Hindlimb muscle (tissue), 1 donor: Measurements from ENCODE around the gene VWA7. TPM values are rescaled to one million over a fixed set of nuclear protein-coding genes. Genes with fewer than 3 reads are reported as not detected.
A peak's percentile ranks its signal among the peaks of the same experiment; 100 is the strongest.

Experiments
- DNase-seq: peaks from one replicate; pipeline ENCODE4 v3.0.0-alpha.2; 2013
- polyA plus RNA-seq: library from polyadenylated mRNA; unstranded; fragments of 120-200 nt; gene quantifications from one replicate; pipeline ENCODE4 v1.2.1, GENCODE V29; 2013; ENCODE audit not compliant: insufficient read length

The VWA7 gene
- polyA plus RNA-seq, 1 donor: 2.5 TPM

DNA sequence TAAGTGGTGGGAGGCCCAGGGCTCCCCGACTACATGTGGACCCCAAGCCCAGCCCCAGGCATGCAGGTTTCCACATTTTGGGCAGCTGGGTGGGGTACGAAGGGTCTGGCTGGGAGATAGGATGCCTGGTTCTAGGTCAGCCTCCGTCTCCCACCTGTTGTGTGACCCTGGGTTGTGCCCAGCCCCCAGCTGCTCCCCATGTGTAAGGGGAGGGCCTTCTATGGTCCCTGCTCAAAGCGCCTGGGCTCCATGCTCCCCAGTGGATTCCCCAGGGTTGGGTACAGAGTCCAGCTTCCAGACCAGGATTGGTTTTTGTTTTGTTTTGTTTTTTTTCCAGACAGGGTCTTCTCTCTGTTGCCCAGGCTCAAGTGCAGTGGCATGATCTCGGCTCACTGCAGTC is 1.1 kb upstream of the VWA7 start:
- DNase-seq: no peak

DNA sequence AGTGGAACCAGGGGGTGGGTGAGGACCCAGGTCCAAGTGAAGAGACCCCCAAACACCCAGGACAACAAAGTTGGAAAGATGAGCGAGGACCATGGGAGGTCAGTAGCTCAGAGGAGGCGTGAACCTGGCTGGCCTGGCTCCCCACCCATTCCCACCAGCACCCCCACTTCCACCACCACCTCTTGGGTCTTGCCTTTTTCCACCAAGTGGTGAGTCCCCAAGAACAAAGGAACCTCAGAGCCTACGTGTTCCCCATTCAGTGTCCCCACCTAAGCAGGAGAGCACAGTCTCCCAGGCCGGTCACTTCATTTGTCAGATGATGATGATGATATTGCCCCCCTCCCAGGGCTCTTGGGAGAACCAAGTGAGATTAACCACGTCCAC is 531 bp upstream of the VWA7 start:
- DNase-seq: no peak

DNA sequence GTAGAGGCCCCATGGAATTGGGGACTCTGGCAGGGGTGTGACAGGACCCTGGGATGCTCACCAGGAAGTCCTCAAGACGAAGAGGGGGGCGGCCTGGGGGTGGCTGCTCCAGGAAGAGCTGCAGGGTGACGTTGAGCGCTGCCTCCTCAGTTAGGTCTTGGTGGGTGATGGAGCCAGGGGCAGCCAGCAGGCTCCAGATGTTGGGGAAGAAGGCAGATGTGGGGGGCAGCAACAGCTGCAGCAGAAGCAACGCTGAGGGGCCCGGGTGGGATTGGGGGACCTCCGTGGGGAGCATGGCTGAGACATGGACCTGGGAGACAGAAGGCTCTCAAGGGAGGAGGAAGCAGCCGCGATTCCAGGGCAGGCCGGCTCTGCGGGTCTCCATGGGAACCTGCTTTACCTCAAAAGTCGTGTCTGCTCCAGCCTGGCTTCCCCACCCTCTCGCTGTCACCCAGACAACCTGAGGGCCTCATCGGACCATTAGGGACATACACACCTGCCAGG is 591 bp downstream of the VWA7 start:
- no peak for DNase-seq

DNA sequence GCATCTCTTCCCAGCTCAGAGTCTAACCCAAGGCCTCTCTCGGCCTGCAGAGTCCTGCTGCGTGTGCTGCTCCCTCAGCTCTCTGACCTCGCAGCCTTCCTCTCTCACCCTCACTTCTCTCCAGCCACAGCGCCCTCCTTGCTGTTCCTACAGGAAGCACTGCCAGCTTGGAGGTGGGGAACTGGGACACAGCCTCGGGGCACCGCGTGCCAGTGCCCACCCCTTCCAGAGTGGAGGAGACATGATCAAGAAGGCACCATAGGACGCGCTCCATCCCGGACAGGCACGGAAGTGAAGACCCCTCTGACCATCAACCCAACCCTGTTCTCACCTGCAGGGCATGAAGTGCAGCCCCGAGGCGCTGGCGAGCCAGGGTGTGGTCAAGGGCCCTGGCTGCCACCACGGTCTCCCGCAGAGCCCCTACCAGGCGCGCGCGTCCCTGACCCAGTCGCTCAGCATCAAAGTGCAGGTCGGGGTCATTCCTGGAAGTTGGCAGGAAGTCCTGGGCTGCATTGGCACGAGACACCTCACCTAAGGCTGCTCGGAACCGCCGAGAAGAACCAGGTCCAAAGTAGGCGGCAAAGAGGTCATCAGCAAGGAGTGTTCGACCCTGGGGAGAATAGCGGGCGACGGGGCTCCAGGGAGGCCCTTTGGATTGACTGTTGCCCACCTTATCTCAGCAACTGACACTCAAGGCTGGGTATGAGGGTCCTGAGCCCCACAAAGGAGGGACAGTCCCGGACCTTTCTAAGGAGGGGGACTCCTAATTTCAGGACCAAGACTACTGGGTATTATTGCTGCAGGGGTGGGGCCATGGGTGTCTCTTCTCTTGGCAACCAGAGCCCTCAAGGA is 1.3 kb downstream of the VWA7 start:
- DNase-seq: no peak

DNA sequence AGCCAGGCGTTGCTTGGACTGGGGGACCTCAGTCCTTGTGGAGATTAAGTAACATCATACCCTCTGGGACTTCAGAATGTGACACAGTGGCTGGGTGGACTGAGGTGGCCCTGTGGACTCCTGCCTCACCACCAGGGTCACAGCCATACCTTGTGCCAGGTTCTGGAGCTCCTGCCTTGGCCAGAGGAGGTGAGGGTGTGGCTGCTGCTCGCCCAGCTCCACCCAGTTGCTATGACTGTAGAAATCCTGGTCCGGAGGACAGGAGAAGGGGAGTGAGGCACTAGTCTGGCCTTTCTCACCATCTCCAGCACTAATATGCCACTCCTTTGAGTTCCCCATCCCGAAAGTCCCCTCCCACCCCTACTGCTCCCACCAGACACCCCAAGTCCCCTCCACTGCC is 1.9 kb downstream of the VWA7 start:
- DNase-seq: no peak

DNA sequence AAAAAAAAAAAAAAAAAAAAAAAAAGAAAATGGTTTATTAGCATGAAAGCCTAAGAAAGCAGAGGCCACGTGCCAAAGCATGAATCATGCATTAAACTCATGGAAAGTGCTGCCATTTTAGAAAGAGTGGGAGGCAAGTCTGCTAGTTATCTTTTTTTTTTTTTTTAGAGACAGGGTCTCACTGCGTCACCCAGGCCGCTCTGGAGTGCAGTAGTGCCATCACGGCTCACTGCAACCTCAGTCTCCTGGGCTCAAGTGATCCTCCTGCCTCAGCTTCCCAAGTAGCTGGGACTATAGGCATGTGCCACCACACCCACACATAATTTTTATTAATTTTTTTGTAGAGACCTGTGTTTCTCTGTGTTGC is 5.2 kb downstream of the VWA7 start:
- DNase-seq: no peak

DNA sequence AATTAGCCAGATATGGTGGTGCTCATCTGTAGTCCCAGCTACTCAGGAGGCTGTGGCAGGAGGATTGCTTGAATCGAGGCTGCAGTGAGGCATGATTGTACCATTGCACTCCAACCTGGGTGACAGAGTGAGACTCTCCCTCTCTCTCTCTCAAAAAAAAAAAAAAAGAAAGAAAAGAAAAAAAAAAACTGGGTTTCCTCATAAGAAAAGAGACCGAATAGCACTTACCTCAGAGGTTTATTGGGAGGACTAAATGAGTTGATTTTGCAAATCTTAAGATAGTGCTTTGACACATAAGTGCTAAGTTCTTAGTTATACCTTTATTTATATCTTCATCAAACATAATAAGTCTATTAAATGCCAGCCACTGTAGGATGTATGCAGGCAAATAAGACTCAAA is 6.3 kb downstream of the VWA7 start:
- DNase-seq: no peak

DNA sequence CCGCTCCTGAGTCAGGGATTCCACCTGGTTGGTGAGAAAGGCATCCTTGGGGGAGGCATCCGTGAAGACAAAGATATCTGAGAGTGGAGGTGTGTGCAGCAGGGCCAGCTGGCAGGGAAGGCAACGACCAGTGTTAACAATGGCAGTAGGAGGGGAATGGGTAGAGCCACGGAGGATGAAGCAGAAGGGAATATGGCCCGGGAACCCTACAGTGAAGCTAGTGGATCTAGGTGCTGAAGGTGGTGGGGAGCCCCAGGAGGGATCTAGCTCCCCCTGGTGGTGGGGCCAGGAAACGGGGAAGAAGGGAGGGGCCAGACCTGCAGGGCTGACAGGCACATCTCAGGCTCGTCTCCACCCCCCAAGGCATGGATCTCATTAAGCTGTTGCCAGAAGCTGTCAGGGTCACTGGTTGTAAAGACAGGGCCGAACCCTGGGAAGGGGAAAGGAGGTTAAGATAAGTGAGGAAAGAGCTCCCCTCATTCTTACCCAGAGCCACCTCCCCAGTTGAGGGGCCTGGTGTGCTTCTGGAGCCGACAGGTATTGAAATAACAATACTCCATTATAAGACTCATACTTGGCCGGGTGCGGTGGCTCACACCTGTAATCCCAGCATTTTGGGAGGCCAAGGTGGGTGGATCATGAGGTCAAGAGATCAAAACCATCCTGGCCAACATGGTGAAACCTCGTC is 7.3 kb downstream of the VWA7 start:
- no peak for DNase-seq

DNA sequence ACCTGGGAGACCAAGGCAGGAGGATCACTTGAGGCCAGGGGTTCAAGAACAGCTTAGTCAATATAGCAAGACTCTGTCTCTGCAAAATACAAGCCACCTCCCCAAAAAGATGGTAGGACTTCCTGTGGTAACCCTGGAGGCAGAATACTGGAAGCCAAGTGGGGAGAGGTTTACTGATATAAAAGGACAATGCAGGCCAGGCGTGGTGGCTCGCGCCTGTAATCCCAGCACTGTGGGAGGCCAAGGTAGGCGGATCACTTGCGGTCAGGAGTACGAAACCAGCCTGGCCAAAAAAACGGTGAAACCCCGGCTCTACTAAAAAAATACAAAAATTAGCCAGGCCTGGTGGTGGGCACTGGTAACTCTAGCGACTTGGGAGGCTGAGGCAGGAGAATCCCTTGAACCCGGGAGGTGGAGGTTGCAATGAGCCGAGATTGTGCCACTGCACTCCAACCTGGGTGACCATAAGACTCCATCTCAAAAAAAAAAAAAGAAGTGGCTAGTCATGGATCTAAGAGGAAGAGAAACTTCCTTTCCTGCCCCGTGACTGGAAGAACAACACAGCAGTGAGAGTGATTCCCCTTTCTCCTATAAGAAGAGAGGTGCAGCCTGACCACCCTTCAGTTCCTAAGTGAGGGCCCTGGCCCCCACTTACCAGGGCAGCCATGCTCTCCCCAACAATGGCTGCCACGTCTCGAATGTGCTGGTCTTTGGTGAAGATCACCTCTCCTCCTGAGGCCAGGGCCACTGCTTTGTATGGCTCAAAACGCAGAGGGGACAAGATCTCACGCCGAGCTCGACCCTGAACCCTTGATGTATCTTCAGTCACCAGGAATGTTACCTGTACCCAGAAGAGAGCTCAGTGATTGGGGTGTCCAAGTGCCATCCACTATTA is 8.5 kb downstream of the VWA7 start:
- DNase-seq: no peak

DNA sequence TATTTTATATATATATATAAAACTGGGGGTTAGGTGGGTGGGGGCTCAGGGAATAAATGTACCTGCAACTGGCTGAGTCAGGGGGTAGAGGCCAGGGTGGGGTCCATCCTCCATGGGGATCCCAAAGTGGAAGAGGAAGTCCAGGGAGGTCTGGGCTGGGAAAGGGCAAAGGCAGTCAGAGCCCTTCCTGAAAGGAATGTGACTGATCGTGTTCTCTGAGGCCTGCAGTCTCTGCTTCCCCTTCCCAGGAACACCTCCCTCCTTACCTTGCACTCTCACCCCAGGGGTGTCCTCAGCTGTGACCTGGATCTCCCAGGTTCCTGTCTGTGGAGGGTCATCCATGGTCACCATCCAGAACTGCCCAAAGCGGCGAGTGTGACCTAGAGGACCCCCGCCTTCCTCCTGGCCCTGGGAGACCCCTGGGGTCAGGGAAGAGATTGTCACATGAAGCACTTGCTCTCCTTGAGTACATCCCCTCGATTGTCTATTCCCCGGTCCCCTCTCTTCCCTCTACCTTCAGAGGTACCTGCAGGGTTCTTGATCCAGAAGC is 10.0 kb downstream of the VWA7 start:
- DNase-seq: no peak

DNA sequence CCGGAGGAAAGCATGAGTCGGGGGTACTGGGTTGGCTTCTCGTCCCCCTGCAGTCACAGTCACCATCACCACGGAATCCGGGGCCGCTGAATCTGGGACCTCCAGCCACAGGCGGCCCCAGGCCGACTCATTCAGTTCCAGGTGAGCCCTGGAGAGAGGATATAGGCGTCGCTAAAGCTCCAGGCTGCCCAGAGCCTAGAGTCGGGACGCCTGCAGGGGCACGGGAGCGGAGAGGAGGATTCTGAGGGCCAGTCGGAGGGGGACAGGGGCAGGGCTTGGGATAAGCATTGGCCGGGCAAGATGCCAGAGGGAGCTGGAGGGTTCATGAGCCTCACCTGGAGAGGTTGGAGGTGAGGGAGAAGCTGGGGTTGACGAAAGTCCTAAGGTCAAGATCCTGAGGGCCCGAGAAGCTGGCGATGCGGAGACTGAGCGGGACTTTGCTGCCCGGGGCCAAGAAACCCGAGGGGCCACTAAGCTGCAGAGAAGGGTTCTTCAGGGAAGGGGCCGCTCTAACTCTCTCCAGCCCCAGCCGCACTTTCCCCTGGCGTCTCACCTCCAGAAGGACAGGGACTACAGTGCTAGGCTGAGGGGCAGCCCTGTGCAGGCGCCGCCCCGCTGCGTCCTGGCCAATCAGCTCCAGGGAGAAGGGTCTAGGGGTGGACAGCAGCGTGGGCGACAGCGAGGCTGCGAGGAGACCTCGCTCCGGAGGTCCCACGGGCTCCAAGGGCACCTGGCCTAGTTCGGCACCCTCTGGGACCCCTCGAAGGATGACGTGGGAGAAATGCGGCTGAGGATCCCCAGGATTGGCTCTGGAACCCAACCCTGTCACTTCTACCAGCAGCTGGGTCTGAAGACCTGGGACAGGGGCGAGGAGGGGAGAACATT is 11.0 kb downstream of the VWA7 start:
- peak; percentile 31 for DNase-seq

DNA sequence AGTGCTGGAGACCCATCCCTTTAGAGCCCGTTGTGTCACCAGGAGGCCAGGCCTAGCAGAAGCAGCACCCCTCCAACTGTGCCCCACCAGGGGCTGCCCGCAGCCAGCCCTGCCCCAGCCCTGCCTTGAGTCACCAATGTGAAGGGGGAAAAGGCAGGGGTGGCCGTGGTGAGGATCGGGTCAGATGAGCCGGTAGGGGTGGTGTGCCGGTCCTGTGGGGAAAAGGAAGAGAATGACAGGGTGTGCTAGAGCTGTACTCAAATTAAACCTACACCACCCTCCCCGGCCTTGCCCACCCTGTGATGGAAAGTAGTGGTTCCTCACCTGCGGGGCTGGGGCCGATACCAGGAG is 11.6 kb downstream of the VWA7 start:
- no peak for DNase-seq

DNA sequence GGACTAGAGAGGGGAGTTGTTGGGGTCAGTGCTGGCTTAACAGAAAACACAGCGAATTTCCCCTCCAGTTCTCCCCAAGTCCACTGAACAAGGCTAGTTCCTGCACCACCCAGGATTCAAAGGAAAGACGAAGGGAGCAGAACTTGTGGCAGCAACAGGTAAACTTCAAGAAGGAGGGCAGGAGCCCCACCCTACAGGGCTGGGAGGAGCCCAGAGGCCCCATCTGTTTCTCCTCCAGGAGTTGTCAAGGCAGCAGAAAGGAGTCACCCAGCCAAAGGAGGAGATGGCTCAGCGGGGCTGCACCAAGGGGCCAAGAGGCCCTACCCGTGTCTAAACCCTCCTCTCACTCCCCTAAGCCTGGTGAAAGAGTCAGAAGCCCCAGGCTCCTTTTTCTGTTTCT is 12.9 kb downstream of the VWA7 start:
- DNase-seq: no peak

DNA sequence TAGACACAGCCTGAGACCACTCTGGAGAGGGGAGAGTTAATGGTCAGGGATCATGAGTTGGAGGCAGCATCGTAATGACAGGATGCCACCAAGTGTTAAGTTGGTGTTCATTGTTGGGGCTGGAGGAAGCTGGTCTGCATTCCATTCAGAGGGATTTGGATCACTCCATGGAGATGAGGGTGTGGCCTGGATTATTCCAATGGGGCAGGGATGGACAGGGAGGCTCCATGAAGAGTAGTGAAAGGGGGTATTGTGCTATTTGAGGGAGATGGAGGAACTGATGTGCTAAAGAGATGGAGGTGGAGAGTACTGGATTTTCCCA is 13.5 kb downstream of the VWA7 start:
- DNase-seq: no peak

DNA sequence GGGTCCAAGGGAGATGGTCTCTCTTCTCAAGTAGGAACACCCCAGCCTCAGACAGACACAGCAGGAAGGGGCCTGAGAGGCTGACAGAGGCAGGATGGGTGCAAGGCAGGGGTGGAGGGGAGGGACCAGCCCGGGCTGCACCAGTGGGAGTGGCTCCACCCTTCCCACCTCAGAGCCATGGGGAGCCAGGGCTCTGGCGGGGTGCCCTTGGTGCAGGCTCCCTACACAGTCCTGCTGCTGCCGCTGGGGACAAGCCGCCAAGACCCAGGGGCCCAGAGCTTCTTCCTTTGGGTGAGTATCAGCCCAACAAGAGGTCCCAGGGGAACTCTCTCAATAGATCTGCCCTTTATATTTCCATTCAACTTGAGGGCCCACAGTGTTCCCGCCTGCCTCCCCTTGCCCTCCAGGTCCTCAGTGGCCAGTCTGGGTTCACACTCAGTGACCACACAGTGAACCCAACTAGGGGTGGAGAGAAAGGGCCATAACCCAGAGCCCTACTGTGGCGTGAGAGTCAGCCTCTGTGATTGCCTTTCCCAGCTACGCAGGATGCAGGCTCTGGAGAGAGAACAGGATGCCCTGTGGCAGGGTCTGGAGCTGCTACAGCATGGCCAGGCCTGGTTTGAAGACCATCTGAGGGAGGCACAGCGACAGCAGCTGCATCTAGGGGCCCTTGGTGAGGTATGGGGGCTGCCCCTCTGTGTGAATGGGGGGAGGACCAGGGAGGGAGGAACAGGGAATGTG is 14.1 kb downstream of the VWA7 start:
- no peak for DNase-seq

DNA sequence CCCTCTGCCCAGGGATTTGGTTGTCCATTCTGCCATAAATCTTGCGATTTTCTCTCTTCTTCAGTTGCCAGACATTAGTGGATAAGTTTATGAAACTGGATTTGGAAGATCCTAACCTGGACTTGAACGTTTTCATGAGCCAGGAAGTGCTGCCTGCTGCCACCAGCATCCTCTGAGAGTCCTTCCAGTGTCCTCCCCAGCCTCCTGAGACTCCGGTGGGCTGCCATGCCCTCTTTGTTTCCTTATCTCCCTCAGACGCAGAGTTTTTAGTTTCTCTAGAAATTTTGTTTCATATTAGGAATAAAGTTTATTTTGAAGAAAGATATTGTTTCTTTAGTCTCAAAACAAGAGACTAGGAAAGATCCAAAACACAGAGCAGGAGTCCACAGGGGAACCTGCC is 14.8 kb downstream of the VWA7 start, which contains the start of gene SAPCD1:
Gene SAPCD1, plus strand, starts transcription at position 301 of the 400 bp plus-strand sequence. CDS start 399 bp downstream, outside the sequence.
- no peak for DNase-seq

DNA sequence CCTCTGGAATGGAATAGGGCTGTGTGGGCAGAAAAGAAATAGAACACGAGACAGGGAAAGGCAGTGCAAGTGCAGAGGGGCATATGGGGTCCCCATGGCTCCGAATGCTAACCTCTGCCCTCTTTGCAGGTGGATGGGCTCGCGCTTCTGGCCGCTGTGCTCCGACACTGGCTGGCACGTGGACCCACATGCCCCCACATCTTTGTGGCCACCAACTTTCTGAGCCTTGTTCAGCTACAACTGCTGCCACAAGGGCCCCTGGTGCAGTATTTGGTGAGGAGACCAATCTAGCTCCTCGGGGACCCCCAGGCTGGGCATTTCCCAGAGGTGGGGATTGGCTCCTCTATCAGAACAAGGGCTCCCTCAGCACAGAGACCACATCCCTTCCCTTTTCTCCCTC is 15.8 kb downstream of the VWA7 start:
- no peak for DNase-seq

DNA sequence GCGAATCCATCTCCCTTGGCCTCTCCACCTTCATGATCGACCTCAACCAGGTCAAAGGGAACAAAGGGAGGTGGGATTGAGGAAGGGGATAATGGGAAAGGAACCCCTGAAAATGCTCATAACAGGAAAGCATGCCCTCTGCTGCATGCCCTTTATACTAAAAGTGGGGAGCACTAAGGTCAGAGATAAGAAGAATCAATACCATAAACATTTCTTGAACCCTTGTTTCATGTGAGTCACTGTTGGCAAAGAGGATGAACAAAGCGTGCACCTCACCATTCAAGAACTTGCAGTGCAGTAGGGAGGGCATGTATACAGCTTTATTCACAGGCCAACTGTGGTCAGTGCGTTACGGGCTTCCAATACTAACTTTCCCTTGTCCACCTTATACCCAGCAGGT is 16.3 kb downstream of the VWA7 start:
- no peak for DNase-seq

DNA sequence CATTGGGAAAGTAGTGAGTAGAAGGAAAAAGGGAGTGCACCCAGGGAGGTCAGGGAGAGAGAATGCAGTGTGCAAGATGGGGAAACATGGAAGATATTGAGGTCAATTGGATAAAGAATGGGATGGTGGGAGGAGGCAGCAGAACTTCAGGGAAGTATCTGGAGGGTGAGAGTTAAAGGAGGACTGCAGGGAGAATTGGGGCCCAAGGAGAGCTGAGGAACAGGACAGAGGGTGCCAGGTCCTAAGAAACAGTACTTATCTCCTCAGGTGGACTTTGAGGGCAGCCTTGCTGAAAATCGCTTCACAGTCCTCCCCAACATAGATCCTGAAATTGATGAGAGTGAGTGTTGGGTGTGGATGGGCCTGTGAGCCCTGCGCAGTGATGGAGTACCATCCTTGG is 18.8 kb downstream of the VWA7 start:
- no peak for DNase-seq

DNA sequence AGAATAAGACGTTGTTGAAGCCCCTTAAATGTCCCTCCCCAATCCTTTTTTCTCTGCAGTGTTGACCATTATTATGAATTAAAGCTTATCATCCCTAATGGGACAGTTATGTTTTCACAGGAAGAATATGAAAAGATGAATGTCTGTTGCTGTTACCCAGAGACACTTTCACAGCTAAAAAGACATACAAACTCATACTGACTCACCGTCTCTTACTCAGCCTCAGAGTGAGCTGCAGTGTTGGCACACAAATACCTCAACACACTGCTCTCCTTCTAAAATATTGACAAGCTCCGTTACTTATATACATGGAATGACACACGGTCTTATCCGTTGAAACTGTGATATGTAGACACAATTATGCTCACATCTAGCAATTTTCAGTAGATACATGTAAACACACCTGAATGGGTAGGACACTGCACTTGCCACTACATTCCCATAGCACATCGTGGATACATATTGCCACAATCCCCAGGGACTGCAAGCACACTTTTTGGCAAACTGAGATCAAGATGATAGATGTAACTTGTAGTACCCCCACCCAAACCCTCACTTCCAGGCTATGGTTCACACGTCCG is 24.3 kb downstream of the VWA7 start:
- DNase-seq: no peak
